HepG2 (cell line): ENCODE measurements around the gene FAM174B. TPM values are rescaled to one million over a fixed set of nuclear protein-coding genes. Genes with fewer than 3 reads are reported as not detected.

Source experiments
- BRD4 ChIP-seq: sonication (generic); formaldehyde crosslinking; IDR thresholded peaks from 2 replicates; pipeline ENCODE4 v1.4.0; 2020; ENCODE audit warnings: missing genetic modification reagents
- GABPB1 ChIP-seq: IDR thresholded peaks from 2 replicates; pipeline ENCODE4 v1.6.1; 2016; ENCODE audit warnings: mild to moderate bottlenecking, missing genetic modification reagents, moderate library complexity, missing compliant biosample characterization
- GTF2F1 ChIP-seq: fragments of 150-350 bp; IDR thresholded peaks from 2 replicates; pipeline ENCODE4 v1.6.1; 2014; ENCODE audit warnings: low read length
- HMGXB4 ChIP-seq, 2 experiments: sonication (generic) in 1 of 2; formaldehyde crosslinking in 1 of 2; IDR thresholded peaks; 2 replicates each; pipeline versions ENCODE4 v1.4.0 to v1.6.1; 2018 to 2020; ENCODE audit warnings: missing genetic modification reagents in 2 of 2, borderline replicate concordance in 1 of 2, low read depth in 1 of 2, mild to moderate bottlenecking in 1 of 2, missing biosample characterization in 1 of 2
- MEIS2 ChIP-seq: sonication (generic); formaldehyde crosslinking; IDR thresholded peaks from 2 replicates; pipeline ENCODE4 v1.9.0; 2021; ENCODE audit warnings: mild to moderate bottlenecking, missing genetic modification reagents
- PAXIP1 ChIP-seq: sonication (generic); formaldehyde crosslinking; conservative IDR thresholded peaks from 2 replicates; pipeline ENCODE4 v1.4.0; 2020; ENCODE audit warnings: mild to moderate bottlenecking, missing genetic modification reagents, moderate library complexity
- RAD51 ChIP-seq: fragments of 450-650 bp; IDR thresholded peaks from 2 replicates; pipeline ENCODE4 v1.6.1; 2016; ENCODE audit warnings: borderline replicate concordance
- ZBTB10 ChIP-seq: sonication (generic); formaldehyde crosslinking; IDR thresholded peaks from 2 replicates; pipeline ENCODE4 v1.4.0; 2020; ENCODE audit warnings: missing genetic modification reagents, borderline replicate concordance
- ZFY ChIP-seq: sonication (generic); formaldehyde crosslinking; IDR thresholded peaks from 2 replicates; pipeline ENCODE4 v1.4.0; 2020; ENCODE audit warnings: missing genetic modification reagents
- ZNF343 ChIP-seq: sonication (generic); formaldehyde crosslinking; IDR thresholded peaks from 2 replicates; pipeline ENCODE4 v1.4.0; 2020; ENCODE audit warnings: mild to moderate bottlenecking, missing genetic modification reagents
- polyA plus RNA-seq, 8 experiments: library from polyadenylated mRNA; depleted of rRNA in 3 of 8; stranded (reverse) in 7 of 8; unstranded in 1 of 8; fragments of >200 nt; fragmentation: Illumina TruSeq in 4 of 8; extraction: Trizol in 4 of 8; gene quantifications; 2 replicates each; pipeline versions ENCODE4 v1.2.1 to v1.2.3, GENCODE V29; 2011 to 2016; ENCODE audit warnings: low read depth in 4 of 8, missing spikeins in 1 of 8, mixed read lengths in 1 of 8; ENCODE audit not compliant: insufficient read depth in 1 of 8
- total RNA-seq, 5 experiments: library from RNA; depleted of rRNA; stranded (reverse); fragments of >200 nt; fragmentation: Illumina TruSeq; extraction: Trizol; gene quantifications; 2 replicates each; pipeline ENCODE4 v1.2.3, GENCODE V29; 2016; ENCODE audit warnings: low read depth in 1 of 5
- TF ChIP-seq, protein P1 (sequence below): sonication (generic); formaldehyde crosslinking; IDR thresholded peaks from 2 replicates; pipeline ENCODE4 v1.4.0; 2020; ENCODE audit warnings: mild to moderate bottlenecking, missing genetic modification reagents
- TF ChIP-seq, protein P2 (sequence below): sonication (generic); formaldehyde crosslinking; IDR thresholded peaks from 2 replicates; pipeline ENCODE4 v1.8.1; 2023; ENCODE audit warnings: missing genetic modification reagents, inconsistent platforms, borderline replicate concordance

The FAM174B gene
- total and polyA plus RNA-seq, 2 of the 13 experiments (the other 11 are each of a cell fraction or from before 2014, with no cell fraction given), result 0.90 to 2.1 TPM

- TF ChIP-seq, protein P1, sequence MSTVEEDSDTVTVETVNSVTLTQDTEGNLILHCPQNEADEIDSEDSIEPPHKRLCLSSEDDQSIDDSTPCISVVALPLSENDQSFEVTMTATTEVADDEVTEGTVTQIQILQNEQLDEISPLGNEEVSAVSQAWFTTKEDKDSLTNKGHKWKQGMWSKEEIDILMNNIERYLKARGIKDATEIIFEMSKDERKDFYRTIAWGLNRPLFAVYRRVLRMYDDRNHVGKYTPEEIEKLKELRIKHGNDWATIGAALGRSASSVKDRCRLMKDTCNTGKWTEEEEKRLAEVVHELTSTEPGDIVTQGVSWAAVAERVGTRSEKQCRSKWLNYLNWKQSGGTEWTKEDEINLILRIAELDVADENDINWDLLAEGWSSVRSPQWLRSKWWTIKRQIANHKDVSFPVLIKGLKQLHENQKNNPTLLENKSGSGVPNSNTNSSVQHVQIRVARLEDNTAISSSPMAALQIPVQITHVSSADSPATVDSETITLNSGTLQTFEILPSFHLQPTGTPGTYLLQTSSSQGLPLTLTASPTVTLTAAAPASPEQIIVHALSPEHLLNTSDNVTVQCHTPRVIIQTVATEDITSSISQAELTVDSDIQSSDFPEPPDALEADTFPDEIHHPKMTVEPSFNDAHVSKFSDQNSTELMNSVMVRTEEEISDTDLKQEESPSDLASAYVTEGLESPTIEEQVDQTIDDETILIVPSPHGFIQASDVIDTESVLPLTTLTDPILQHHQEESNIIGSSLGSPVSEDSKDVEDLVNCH (CRISPR knock-in tag), result no peak
- TF ChIP-seq ZFY (CRISPR knock-in tag) (0 out of 2 replicates have a peak, but pooled peaks have one; percentile 37), BRD4 (CRISPR knock-in tag) (peak; percentile 36; the same call in 1 of the 2 replicates), GABPB1 (CRISPR knock-in tag) (peak; percentile 71), ZNF343 (CRISPR knock-in tag) (no peak), MEIS2 (CRISPR knock-in tag) (no peak), GTF2F1 (no peak), PAXIP1 (CRISPR knock-in tag) (peak; percentile 82), ZBTB10 (CRISPR knock-in tag) (no peak; the same call in 1 of the 2 replicates), RAD51 (no peak), HMGXB4 (CRISPR knock-in tag; IDR thresholded peaks at IDR 0.05; ENCODE audit: borderline replicate concordance in 1 of 2, low read depth in 1 of 2) (no peak)
- TF ChIP-seq, protein P2, sequence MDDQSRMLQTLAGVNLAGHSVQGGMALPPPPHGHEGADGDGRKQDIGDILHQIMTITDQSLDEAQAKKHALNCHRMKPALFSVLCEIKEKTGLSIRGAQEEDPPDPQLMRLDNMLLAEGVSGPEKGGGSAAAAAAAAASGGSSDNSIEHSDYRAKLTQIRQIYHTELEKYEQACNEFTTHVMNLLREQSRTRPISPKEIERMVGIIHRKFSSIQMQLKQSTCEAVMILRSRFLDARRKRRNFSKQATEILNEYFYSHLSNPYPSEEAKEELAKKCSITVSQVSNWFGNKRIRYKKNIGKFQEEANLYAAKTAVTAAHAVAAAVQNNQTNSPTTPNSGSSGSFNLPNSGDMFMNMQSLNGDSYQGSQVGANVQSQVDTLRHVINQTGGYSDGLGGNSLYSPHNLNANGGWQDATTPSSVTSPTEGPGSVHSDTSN, result no peak
Observed at GRCh38 chr15:92617549-92618520, 37.7 kb downstream of the FAM174B start (continued).
